ENCODE measurements around the gene KIAA0408. TPM values are rescaled to one million over a fixed set of nuclear protein-coding genes. Genes with fewer than 3 reads are reported as not detected.

Gene KIAA0408
- total RNA-seq, 4 donors from 2014 or later, result 8.4 to 16.5 (median 11.8) TPM

DNA sequence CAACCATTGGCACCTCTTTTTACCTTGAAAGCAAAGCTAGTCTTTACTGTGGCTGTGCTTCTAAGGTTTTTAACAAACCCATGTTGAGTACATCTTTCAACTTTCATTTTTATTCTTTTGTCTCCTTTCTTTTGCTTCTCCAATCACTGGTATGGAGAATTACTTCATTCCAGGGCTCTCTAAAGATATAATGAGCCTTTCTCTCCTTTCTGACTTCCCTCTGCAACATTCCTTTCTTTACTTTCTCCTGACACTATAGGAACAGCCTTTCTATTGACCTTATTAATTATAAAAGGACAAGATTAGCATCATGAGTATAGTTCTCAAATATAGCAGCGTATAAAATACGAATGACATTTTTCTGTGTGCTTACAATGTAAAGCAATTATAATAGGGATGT, 23.1 kb upstream of the KIAA0408 start:
- Histone ChIP-seq H3K9me3 (no peaks in the 10 kb centered on the region), H3K4me3 (no peak overlapping the region), H3K27me3 (no peaks in the 10 kb centered on the region), H3K36me3 (no peaks in the 10 kb centered on the region), H3K4me1 (peaks cover 0 to 18% (median 5%) of the 10 kb centered on the region in 4 donors), H3K27ac (no peak overlapping the region)
- DNase-seq (ENCODE audit: low spot score in 2 of 2), result no peak
- no peak for TF ChIP-seq EP300 (IDR thresholded peaks at IDR 0.05)
- no peak for TF ChIP-seq POLR2A (IDR thresholded peaks at IDR 0.05)
- TF ChIP-seq, protein P1, sequence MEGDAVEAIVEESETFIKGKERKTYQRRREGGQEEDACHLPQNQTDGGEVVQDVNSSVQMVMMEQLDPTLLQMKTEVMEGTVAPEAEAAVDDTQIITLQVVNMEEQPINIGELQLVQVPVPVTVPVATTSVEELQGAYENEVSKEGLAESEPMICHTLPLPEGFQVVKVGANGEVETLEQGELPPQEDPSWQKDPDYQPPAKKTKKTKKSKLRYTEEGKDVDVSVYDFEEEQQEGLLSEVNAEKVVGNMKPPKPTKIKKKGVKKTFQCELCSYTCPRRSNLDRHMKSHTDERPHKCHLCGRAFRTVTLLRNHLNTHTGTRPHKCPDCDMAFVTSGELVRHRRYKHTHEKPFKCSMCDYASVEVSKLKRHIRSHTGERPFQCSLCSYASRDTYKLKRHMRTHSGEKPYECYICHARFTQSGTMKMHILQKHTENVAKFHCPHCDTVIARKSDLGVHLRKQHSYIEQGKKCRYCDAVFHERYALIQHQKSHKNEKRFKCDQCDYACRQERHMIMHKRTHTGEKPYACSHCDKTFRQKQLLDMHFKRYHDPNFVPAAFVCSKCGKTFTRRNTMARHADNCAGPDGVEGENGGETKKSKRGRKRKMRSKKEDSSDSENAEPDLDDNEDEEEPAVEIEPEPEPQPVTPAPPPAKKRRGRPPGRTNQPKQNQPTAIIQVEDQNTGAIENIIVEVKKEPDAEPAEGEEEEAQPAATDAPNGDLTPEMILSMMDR (IDR thresholded peaks at IDR 0.05), result no peak
- 91 to 93% methylated on average over 2 of the region's 2 CpGs for WGBS, 2 donors

DNA sequence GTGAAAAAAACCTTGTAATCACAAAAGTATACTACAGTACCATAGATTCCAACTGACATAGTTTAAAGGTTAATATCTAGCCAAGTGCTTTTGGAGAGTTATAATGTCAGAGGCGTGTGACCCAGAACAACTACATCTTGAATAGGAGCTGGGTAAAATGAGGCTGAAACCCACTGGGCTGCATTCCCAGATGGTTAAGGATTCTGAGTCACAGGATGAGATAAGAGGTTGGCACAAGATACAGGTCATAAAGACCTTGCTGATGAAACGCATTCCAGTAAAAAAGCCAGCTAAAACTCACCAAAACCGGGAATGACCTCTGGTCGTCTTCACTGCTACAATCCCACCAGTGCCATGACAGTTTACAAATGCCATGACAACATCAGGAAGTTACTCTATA, 22.4 kb upstream of the KIAA0408 start:
- Histone ChIP-seq H3K4me3 (no peak overlapping the region), H3K9me3 (no peaks in the 10 kb centered on the region), H3K27ac (no peak overlapping the region), H3K27me3 (no peaks in the 10 kb centered on the region), H3K4me1 (peaks cover 0 to 18% (median 5%) of the 10 kb centered on the region in 4 donors), H3K36me3 (no peaks in the 10 kb centered on the region)
- DNase-seq (ENCODE audit: low spot score in 2 of 2), result no peak
- TF ChIP-seq EP300 (IDR thresholded peaks at IDR 0.05), result no peak
- TF ChIP-seq POLR2A (IDR thresholded peaks at IDR 0.05), result no peak
- TF ChIP-seq, protein P1 (IDR thresholded peaks at IDR 0.05), result no peak
- WGBS, 2 donors, result 61 to 64% methylated on average over 4 of the region's 4 CpGs

DNA sequence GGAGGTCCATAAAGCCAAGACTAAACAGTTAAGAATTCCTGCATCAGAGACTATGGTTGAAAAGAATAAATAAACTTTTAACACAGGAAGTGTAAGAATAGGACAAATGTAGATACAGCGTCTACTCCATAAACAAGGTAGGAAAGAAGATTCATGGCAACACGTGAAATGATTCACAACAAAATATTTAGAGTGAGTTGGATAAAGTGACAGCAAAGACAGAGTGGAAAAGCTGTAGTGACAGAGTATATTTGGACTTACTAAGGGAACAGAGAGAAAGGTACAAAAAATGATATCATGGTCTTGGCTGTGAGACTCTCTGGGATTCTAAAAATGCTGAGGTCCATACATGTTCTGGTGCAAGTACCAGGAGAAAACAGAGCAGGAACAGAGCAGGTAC, 21.9 kb upstream of the KIAA0408 start:
- H3K4me3 ChIP-seq, result no peak overlapping the region
- no peak for DNase-seq (ENCODE audit: low spot score in 2 of 2)
- H3K36me3 ChIP-seq, result peaks cover 0 to 2% (median 0%) of the 10 kb centered on the region in 3 donors
- TF ChIP-seq POLR2A (IDR thresholded peaks at IDR 0.05) (no peak), EP300 (IDR thresholded peaks at IDR 0.05) (no peak)
- TF ChIP-seq, protein P1 (IDR thresholded peaks at IDR 0.05), result no peak
- H3K9me3 ChIP-seq, result no peaks in the 10 kb centered on the region
- H3K27ac ChIP-seq, result no peak overlapping the region
- H3K27me3 ChIP-seq, result no peaks in the 10 kb centered on the region
- WGBS, 2 donors, result 83% methylated on average over 2 of the region's 2 CpGs
- H3K4me1 ChIP-seq, result peaks cover 0 to 15% (median 5%) of the 10 kb centered on the region in 4 donors

DNA sequence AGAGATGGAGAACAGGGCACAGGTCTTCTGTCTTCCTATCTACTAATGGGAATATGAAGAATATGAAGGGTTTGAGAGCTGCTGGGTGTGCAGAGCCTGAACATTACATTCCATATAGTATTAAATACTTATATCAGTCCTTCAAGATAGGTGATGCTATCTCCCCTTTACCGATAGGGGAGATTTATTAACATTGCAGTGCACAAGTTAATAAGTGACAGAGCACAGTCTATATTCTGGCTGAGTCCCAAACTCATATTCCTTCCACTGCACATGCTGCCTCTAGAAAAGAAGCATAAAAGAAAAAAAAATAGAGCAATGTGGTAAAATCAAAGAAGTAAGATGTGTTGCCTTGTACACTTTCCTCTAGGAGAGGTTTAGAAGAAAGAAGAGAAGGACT, 18.5 kb upstream of the KIAA0408 start:
- no peaks in the 10 kb centered on the region for H3K9me3 ChIP-seq
- no peak overlapping the region for H3K27ac ChIP-seq
- WGBS, 2 donors, result 96 to 100% methylated on average over 1 of the region's 1 CpG
- peaks cover 0 to 2% (median 0%) of the 10 kb centered on the region in 4 donors for H3K4me1 ChIP-seq
- H3K27me3 ChIP-seq, result no peaks in the 10 kb centered on the region
- H3K36me3 ChIP-seq, result peaks cover 0 to 20% (median 3%) of the 10 kb centered on the region in 3 donors
- TF ChIP-seq EP300 (IDR thresholded peaks at IDR 0.05), result no peak
- TF ChIP-seq, protein P1 (IDR thresholded peaks at IDR 0.05), result no peak
- TF ChIP-seq POLR2A (IDR thresholded peaks at IDR 0.05), result no peak
- DNase-seq (ENCODE audit: low spot score in 2 of 2), result no peak
- no peak overlapping the region for H3K4me3 ChIP-seq

DNA sequence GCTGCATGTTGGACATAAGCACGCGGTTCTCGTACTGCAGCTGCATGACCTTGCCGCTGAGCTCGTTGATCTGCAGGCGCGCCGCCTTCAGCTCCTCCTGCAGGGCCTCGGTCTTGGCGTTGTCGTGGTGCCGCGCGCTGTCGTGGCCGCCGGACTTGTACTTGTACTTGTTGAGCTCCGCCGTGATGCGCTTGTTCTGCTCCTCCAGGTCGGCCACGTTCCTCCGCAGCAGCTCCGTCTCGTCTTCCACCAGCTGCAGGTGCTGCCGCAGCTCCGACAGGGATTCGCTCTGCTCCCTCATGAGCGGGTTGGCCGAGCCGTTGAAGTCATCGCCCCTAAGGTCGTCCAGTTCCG, 16.6 kb upstream of the KIAA0408 start:
- no peak for TF ChIP-seq POLR2A (IDR thresholded peaks at IDR 0.05)
- no peaks in the 10 kb centered on the region for H3K9me3 ChIP-seq
- no peak overlapping the region for H3K4me3 ChIP-seq
- H3K27me3 ChIP-seq, result no peaks in the 10 kb centered on the region
- H3K4me1 ChIP-seq, result no peaks in the 10 kb centered on the region
- WGBS, 2 donors, result 95% methylated on average over 34 of the region's 34 CpGs
- no peak overlapping the region for H3K27ac ChIP-seq
- peaks cover 0 to 20% (median 3%) of the 10 kb centered on the region in 3 donors for H3K36me3 ChIP-seq
- DNase-seq (ENCODE audit: low spot score in 2 of 2), result no peak
